ENCODE data around the gene GALNT18.
"Not testable (repeated sequence)": the region's sequence is repeated elsewhere in the genome, so short reads cannot be mapped to it uniquely, and the experiment has no call there.

The GALNT18 gene

DNA sequence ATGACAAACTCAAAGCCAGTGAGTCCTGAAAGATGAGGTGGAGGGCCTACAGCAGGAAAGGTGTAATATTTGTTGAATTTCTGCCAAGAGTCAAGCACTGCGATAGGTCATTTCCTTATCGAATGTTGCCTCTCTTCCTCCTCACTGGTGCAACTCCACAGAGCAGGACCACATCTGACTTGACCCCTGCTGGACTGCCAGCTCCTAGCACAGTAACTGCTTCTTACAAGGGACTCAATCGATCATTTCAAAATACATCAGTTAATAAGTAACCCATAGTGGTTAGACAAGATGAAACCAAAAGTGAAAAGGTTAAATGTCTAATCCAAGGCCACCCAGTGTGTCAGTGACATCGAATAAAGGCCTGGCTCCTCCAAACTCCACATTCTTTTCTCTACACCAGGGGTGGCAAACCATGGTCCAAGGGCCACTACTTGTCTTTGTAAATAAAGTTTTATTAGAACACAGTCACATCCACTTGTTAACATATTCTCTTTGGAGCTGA, 170.3 kb downstream of the GALNT18 start:
- DNase-seq = no peak

DNA sequence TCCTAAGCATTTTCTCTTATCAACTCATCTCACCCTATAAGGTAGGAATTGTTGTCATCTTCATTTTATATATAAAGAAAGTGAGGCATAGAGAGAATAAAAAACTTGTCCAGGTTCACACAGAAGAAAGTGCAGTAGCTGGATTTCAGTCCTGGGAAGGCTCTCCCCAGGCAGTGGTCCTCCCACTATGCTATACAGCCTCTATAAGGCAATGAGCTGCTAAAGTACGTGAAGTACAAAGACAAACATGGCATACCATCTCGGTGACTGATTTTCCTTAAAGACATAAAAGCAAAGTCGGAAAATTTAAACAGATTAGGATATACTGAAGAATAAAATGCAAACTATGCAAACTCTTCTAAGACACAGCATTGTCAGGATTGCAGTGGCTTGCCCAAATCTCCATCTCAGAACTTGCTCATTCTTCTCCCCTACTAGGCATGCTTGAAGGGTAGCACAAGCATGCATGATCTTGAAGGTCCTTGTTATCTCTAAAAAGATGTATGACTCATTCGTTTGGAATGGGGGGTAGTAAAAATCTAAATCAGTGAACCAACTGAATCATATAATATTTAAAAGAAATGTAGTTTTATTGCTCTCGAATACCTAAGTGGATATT, 171.0 kb downstream of the GALNT18 start:
- no peak for DNase-seq

DNA sequence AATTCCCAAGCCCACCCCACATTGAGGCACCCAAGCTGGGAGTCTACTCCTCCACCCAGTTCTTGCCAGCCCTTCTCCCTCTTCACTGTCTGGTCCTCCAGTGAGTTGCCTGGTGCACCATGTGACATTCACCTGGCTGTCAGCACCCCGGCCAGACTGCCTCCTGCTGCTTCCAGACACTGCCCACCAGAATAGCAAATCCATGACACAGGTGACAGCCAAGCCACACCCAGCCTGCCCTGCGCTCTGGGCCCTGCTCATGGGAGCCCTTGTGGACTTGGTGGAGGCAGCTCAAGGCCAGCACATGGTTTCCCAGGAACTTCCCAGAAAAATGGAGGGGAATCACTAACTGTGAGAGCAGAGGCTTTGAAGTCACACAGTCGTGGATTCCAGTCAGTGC, 172.5 kb downstream of the GALNT18 start:
- DNase-seq = no peak

DNA sequence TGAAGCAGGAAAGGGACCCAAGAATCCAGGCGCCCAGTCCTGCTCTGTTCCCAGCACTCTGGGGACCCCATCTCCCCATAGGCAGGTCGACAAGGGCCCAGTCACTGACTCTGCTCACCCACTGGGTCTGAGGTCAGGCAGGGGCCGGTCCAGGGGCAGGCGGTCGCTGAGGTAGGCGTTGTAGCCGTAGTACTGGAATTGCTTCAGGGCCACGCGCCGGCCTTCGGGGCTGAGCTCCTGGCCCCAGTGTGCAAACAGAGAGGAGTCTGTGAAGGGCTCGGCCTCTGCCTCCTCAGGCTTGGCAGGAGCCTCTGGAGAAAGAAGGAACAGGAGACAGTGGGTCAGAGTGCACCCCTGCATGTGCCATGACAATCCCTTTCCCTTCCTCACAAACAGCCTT, 173.2 kb downstream of the GALNT18 start:
- no peak for DNase-seq

DNA sequence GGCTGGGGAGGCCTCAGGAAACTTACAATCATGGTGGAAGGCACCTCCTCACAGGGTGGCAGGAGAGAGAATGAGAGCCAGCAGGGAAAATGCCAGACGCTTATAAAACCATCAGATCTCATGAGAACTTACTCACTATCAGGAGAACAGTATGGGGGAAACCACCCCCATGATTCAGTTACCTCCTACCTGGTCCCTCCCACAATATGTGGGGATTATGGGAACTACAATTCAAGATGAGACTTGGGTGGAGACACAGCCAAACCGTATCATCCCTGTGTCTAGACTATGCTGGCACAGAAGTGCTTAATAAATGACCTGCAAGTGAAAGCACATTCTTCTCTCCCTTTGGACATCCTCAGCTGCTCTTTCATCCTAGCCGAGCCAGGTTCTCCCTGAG, 174.2 kb downstream of the GALNT18 start:
- not testable (repeated sequence) for DNase-seq

DNA sequence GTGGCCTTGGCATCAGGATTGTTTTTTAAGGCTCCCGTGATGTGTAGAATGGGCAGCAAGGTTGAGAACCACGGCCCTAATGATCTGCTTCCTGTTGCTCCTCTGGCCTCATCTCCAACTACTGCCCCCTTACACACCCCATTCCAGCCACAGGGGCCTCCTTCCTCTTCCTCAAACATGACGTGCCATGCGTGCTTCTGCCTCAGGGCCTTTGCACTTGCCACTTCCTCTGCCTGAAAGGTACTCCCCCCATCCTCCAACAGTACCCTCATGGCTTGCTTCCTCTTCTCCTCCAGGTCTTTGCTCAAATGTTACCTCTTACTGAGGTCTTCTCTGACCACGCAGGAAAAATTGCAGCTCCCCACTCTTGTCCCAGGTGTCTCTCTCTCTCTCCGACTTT, 174.8 kb downstream of the GALNT18 start:
- DNase-seq = no peak

DNA sequence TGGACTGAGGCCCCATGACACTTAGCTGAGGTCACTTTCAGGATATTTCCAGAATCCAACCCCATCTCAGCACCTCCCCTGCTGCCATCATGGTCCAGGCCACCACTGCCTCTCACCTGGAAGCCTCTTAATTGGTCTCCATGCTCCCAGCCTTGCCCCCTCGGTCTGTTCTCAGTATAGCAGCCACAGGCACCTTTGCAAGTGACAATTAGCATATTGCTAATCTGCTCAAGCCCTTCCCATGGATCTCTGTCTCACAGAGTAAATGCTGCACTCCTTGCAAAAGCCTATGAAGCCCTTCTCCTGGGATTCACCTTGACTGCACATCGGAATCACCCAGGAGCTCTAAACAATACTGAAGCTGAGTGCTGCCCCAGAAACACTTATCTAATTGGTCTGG, 175.2 kb downstream of the GALNT18 start:
- DNase-seq = no peak

DNA sequence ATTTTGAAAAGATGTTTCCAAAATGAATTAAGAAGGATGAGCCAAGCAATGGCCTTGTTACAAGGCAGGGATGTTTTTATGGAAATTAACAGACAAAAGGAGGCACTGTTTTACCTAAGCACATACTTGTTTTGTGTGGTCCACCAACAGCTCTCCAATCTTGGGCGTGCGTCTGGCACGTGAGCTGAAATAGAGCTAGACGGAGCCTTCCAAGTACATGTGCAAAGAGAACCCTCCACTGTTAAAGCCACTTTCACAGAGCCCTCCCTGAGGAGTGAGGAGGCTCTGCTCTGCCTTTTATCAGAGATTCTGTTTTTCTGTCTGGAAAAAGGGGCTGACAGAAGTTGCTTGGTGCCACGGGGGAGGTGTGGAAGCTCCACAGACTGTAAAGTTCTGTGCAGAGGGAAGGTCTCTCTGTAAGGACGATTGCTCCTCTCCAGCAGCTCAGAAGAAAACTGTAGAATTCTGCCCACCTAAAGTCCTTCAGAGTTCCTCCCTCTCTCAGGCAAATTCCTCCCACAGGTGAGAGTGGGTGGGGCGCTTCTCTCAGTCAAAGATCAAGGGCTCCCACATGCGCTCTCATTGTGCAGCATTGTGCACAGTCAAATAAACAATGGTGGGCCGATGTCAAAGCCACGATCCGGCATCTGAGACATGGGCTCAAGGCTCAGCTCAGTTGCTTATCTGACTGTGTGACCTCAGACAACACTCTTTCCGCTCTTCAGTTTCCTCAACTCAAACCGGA, 176.2 kb downstream of the GALNT18 start:
- no peak for DNase-seq

DNA sequence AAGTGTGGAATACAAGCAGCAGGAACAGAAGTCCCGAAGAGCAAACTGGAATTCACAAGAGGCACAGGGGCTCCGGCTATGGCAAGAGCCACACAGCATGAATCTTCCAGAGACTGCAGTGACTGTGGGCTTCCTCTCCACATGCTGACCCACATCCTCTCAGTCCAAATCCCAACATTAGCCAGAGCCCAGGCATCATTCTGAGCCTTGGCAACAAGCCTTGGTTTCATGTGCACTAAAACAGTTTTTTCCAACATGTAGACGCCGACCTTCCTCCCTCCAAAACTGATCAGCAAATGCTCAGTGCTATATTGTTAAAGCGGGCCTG, 177.0 kb downstream of the GALNT18 start:
- DNase-seq = no peak

DNA sequence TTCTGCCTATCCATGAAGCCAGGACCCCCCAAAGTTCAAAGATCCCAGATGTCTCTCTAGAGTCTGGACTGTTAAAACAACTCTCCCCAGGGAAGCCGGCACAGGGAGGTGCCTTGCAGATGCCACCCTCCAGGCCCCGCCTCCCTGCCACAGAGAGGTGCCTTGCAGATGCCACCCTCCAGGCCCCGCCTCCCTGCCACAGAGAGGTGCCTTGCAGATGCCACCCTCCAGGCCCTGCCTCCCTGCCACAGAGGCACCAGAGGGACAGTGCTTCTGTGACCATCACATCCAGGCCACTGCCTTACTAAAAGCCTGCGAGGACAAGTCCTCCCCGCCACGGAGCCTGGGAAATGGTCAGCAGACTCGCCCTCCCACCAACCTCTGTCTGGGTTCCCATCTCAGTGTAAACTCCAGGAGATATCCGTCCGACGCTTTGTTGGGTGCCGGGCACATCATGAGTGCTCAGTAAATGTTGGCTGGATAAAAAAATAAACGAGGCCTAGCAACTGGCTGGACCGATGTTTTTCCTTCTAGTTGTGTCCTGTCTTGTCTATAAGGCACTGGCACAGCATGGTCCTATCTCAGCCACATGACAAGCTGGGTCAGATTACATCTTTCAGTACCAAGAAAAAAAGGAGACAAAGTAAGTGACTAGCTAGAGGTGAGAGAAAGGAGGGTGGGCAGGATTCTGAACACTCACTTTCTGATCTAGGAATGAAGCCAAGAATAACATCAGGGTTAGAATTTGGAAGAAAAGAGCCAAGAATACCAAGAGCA, 177.6 kb downstream of the GALNT18 start:
- no peak for DNase-seq

DNA sequence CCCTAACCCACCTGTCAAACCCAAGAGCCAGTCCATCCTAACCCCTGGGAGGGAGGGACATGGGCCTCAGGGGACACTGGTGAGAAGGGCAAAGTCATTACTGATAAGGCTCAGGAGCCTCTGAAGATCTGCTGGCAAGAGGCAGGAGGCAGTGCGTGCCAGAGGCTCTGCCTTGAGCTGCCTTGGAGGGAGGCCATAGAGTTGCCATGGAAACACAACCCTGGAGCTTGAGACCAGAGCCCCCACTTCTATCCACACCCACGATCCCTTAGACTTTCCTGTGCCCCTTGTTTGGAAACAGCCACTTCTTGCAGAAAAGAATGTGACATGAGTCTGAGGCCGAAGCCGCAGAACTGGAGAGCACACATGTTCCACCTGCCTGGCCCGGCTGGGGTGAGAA, 179.0 kb downstream of the GALNT18 start:
- DNase-seq = no peak

DNA sequence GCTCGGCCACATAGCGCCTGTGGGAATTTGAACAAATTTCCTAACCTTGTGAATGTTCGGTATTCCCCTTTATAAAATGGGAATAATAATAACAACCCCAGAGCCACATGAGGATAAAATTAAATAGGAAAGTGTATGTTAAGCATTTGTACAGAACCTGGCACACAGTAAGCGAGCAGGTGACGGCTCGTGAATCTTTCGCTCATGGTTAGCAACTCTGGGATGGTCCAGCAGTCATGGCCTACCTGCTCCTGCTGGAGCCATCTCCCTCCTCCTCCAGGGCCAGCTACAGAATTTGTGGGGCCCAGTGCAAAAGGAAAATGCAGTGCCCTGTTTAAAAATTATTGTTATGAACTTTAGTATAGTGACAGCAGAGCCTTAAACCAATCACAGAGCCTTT, 180.3 kb downstream of the GALNT18 start:
- no peak for DNase-seq

DNA sequence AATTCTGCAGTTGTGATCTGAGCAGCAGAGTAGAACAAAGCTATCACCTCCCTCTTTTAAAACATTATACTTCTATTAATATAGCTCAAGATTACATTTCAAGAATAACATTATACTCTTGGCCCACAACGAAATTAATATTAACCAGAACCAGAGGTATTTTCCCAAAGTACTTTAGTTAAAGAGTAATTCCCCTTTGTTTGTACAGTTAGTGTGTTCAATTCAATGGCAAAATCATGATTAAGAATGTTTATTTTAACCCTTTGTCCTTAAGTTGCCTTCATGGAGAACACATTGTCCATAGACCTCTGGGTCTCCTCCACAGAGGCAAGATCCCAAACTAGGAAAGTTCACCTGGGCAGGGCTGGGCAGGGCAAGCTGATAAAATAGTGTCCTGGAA, 180.7 kb downstream of the GALNT18 start:
- no peak for DNase-seq

DNA sequence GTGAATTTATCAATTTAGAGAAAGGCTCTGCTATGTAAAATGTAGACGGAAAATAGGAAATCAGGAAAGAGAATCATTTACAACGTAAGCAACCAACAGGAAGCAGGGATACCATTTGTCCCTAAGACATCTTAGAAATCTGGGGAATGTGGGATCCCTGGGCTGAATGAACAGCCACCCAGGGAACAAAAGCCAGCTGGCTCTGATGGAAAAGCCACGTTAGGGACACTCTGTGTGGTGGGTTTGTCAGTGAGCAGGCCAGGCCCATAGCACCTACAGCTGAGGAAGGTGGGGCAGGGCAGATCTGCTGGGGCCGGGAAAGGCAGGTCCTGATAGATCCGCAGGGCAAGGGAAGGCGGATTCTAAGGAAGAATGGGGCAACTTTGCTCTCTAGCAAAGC, 181.7 kb downstream of the GALNT18 start:
- DNase-seq = no peak

DNA sequence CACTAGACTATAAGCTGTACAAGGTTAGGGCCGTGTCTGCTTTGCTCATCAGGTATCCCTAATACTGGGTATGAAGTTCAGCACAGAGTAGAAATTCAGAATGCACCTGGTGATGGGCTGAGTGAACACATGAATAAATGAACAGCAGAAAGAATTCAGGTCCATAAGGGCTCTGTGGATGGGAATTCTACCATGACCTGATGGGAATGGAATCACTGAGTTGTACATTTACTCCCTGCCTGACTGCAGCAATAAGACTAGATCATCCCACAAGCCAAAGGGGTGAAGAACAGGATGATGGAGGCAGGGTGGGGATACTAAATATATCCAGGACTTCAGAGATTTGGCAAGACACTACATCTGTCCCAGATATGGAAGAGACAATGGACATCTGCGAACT, 182.2 kb downstream of the GALNT18 start:
- DNase-seq = no peak

DNA sequence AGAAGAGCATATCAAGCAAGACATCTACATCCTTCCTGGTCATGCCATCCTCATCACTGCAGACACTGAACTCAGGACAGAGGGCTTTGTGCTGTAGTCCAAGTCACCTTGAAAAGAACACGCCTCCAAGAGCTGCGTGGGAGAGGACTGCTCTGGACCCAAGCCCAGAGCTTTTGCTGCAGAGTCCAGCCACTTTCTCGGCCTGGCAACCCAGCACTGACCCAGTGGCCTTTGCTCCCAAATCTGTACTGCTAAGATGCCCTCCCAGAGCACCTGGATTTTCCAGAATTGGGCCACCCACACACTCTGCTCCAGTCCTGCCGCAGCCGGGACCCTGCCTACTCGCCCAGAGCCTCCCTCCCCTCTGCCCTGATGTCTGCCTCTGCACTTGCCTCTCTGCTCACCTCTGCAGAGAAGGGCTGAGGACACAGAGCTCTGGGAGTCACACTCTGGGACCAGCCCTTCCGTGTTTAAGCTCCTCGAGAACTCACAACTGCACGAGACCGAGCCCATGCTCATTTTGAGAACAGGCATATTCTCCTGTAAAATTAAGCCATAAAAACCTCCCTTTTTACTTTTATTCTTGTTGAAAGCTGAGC, 185.0 kb downstream of the GALNT18 start:
- DNase-seq = no peak

DNA sequence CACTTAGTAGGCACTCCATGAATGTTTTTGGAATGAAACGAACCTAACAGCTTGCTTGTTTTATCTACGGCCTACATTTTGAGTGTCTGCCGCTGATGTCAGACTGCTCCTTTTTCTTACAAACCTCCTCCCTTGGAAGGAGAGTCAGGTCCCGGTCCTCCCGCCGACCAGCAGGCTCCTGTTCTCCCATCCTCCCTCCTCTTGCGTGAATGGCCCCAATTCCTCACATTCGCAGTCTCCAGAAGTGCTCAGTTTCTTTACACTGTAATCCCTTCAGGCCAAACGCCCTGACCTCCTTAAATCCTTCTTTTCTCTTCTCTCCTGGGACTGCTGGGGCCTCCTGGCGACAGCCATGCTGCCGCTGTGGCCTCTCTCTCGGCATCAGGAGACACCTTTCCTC, 186.2 kb downstream of the GALNT18 start:
- DNase-seq = no peak

DNA sequence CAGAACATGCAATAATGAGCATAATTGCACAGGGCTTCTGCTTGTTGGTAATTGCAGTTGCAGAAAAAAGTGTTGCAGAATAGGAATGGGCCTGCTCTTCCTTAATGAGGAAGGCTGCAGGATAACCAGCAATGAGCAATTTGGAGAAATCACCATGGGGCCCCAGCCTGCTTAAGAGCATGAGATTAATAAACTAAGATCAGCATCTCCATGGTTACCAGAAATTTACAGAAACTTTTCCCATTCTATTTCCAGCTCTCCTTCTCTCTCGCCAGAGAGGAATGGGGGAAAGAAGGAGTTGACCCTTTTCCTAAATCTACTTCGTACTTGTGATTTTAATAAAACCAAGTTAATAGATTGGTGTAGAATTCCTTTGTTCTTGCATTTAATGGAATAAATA, 187.8 kb downstream of the GALNT18 start:
- no peak for DNase-seq

DNA sequence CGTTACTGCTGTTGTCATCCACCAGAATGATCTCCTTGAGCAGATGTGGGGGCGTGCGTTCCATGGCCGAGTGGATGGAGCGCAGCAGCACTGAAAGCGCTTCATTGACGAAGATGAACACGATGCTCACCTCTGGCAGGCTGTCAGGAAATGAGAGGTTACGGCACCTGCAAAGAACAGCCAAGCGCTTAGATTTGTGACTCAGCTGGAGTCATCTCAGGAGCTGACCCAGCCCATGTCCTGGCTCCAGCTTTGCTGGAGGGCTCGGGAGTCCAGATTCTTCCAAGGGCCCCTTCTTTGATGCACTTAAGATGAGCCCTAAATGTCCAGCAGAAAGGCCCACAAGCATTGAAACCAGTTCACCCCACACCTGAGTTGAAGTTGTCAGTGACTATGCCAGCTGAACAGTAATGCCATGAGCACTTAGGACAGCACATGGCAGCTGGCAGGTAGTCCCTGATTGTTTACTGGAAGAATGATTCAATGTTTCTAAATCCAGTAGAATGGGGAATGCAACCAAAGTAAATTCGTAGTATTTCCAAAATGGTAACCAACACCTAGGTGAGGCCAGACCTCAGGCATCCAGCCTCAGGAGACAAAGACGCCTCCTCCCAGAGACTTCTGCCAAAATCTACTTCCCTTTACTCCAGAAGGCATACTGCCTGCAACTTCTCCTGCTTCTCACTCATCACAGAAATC, 189.0 kb downstream of the GALNT18 start:
- no peak for DNase-seq

DNA sequence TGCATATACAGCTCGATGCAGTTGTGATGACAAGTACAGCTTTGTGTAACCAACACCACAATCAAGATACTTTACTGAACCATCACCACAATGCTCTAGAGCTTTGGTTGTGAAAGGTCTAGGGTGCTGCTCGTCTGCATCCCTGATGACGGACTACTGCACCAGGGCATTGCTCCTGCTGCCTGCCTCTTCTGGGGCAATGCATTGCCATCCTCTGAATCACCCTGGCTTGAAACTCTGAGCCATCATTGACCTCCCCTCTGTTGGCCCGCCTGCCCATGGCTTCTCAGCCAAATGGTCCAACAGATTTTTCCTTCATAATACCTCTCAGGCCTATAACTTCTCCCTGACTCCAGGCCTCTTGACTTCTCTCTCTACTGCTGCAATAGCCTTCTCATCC, 191.4 kb downstream of the GALNT18 start:
- no peak for DNase-seq

DNA sequence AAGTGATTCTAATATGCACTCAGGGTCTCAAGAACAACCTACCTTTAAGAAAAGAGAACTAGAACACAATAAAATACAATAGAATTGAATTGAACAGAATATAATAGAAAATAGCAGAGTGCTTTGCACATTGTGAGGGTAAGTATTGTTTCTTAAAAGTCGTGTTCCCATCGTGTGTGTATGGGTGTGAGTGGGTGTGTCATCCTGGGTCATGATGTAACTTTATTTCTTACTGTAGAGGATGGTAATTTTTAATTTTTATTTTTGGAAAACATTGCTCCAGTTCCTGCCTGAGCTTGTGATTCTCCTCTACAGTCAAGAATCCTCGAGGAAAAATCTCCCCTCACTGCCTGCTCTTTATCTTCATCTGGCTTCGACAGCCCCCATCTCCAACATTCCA, 193.1 kb downstream of the GALNT18 start:
- no peak for DNase-seq

DNA sequence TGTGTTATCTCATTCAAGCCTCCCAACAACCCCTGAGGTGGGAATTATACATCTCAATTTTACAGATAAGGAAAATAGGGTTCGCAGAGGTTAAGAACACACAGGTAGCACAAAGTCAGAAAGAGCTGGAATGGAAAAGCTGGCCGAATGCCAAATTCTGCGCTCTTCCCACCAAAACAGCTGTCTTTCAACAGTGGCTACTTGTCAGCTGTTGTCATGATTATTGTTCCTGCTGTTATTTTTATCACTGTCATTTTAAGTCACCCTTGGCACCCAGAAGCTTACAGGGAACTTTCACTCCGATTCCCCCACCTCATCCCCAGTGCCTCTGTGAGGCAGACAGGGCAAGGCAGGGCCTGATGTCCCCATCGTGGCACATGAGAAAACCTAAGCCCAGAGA, 194.3 kb downstream of the GALNT18 start:
- DNase-seq = no peak

DNA sequence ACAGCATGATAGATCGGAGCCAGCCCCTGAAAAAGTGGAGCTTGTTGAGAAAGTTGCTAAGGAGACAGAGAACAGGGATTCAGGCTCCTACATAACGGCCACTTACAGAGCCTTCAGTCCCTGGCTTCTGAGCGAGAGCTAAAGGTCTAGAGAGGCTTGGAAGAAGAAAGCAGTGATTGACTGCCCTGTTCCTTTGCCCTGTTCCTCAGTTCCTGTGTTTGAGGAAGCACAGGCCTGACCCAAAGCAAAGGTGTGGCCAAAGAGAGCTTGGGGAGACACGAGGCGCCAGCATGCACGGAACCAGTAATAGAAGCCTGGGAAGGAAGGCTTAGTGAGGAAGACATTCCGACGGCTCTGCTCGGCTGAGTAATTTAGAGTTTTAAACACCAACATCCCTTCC, 194.7 kb downstream of the GALNT18 start:
- no peak for DNase-seq
